ENCODE results near the gene ERLIN1.

ERLIN1 gene

GRCh38 chr10:100168313-100168643 lies 17.6 kb downstream of the ERLIN1 start:
- DNase-seq: no peak

- no peak for DNase-seq
These were observed 18.1 kb downstream of the ERLIN1 start for GRCh38 chr10:100167553-100168312.

GRCh38 chr10:100163704-100164621 lies 21.9 kb downstream of the ERLIN1 start:
- no peak for DNase-seq

- DNase-seq: no peak
These were observed 23.1 kb downstream of the ERLIN1 start for GRCh38 chr10:100162696-100163095.

- no peak for DNase-seq
These were observed 27.6 kb downstream of the ERLIN1 start for GRCh38 chr10:100158044-100158805.

- DNase-seq: no peak
These were observed 28.7 kb downstream of the ERLIN1 start for GRCh38 chr10:100157156-100157555.

- DNase-seq: no peak
These were observed 29.9 kb downstream of the ERLIN1 start for GRCh38 chr10:100155936-100156335.

- DNase-seq: no peak
These were observed 31.2 kb downstream of the ERLIN1 start for GRCh38 chr10:100154666-100155065.

GRCh38 chr10:100153239-100153825 lies 32.5 kb downstream of the ERLIN1 start:
- no peak for DNase-seq

GRCh38 chr10:100151723-100152300 lies 34.0 kb downstream of the ERLIN1 start:
- no peak for DNase-seq

- DNase-seq: no peak
These were observed 37.2 kb downstream of the ERLIN1 start for GRCh38 chr10:100148353-100149211.

- DNase-seq: no peak
These were observed 38.8 kb downstream of the ERLIN1 start for GRCh38 chr10:100146875-100147650.

GRCh38 chr10:100146398-100146797 lies 39.4 kb downstream of the ERLIN1 start:
- no peak for DNase-seq

GRCh38 chr10:100143756-100144155 lies 42.1 kb downstream of the ERLIN1 start:
- DNase-seq: no peak

- no peak for DNase-seq
These were observed 44.3 kb downstream of the ERLIN1 start for GRCh38 chr10:100141446-100142087.

GRCh38 chr10:100140070-100140469 lies 45.8 kb downstream of the ERLIN1 start:
- no peak for DNase-seq

GRCh38 chr10:100138921-100139496 lies 46.8 kb downstream of the ERLIN1 start:
- no peak for DNase-seq

GRCh38 chr10:100135486-100135885 lies 50.3 kb downstream of the ERLIN1 start:
- no peak for DNase-seq

GRCh38 chr10:100133801-100134200 lies 52.0 kb downstream of the ERLIN1 start:
- no peak for DNase-seq

- DNase-seq: no peak
These were observed 53.4 kb downstream of the ERLIN1 start for GRCh38 chr10:100132427-100132826.
